Right atrium auricular region (tissue), 2 donors: ENCODE results near the gene LAMA2. TPM values are rescaled to one million over a fixed set of nuclear protein-coding genes. Genes with fewer than 3 reads are reported as not detected.

ENCODE experiments used
- DNase-seq: peaks from one replicate; pipeline ENCODE4 v3.0.0-alpha.2; 2019; ENCODE audit warnings: low spot score
- H3K27ac ChIP-seq, 2 donors: fragments of 200-600 bp; sonication (generic); 1 replicate in 1 of 2; 2 replicates in 1 of 2; pipeline ENCODE4 v1.5.1; 2016 to 2019
- H3K27me3 ChIP-seq, 2 donors: fragments of 200-600 bp; sonication (generic); one replicate each; pipeline versions ENCODE4 v1.5.1 to v1.6.0; 2017 to 2019
- H3K36me3 ChIP-seq: fragments of 200-600 bp; sonication (generic); one replicate; pipeline ENCODE4 v1.5.1; 2016
- H3K4me1 ChIP-seq, 2 donors: fragments of 200-600 bp; sonication (generic); one replicate each; pipeline versions ENCODE4 v1.5.1 to v1.6.0; 2017 to 2019
- H3K4me3 ChIP-seq, 2 donors: fragments of 200-600 bp; sonication (generic); 1 replicate in 1 of 2; 2 replicates in 1 of 2; pipeline ENCODE4 v1.5.1; 2017 to 2019; ENCODE audit warnings: mild to moderate bottlenecking in 1 of 2, moderate library complexity in 1 of 2
- H3K9me3 ChIP-seq, 2 donors: fragments of 200-600 bp; sonication (generic); one replicate each; pipeline ENCODE4 v1.5.1; 2019
- total RNA-seq, 2 donors: library from RNA; depleted of rRNA; stranded (reverse); fragments of >200 nt; gene quantifications; one replicate each; pipeline ENCODE4 v1.1.0, GENCODE V29; 2016
- TF ChIP-seq, protein P1 (sequence below), 2 donors: fragments of 200-600 bp; sonication (generic); IDR thresholded peaks; one replicate each; pipeline ENCODE4 v1.5.1; 2019; ENCODE audit warnings: antibody characterized with exemption in 2 of 2

The LAMA2 gene
- total RNA-seq, 2 donors from 2014 or later: 150 to 166 TPM

GRCh38 chr6:129446272-129447197, 563.6 kb downstream of the LAMA2 start:
- TF ChIP-seq, protein P1, sequence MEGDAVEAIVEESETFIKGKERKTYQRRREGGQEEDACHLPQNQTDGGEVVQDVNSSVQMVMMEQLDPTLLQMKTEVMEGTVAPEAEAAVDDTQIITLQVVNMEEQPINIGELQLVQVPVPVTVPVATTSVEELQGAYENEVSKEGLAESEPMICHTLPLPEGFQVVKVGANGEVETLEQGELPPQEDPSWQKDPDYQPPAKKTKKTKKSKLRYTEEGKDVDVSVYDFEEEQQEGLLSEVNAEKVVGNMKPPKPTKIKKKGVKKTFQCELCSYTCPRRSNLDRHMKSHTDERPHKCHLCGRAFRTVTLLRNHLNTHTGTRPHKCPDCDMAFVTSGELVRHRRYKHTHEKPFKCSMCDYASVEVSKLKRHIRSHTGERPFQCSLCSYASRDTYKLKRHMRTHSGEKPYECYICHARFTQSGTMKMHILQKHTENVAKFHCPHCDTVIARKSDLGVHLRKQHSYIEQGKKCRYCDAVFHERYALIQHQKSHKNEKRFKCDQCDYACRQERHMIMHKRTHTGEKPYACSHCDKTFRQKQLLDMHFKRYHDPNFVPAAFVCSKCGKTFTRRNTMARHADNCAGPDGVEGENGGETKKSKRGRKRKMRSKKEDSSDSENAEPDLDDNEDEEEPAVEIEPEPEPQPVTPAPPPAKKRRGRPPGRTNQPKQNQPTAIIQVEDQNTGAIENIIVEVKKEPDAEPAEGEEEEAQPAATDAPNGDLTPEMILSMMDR (IDR thresholded peaks at IDR 0.05): no peak
- Histone ChIP-seq H3K27ac (no peak overlapping the region), H3K4me3 (no peak overlapping the region), H3K9me3 (no peaks in the 10 kb centered on the region), H3K36me3 (peaks cover 12% of the 10 kb centered on the region), H3K4me1 (no peaks in the 10 kb centered on the region), H3K27me3 (no peaks in the 10 kb centered on the region)
- no peak for DNase-seq

- H3K27me3 ChIP-seq: no peaks in the 10 kb centered on the region
- no peak overlapping the region for H3K27ac ChIP-seq
- no peaks in the 10 kb centered on the region for H3K4me1 ChIP-seq
- no peak for DNase-seq
- H3K9me3 ChIP-seq: no peaks in the 10 kb centered on the region
- TF ChIP-seq, protein P1 (IDR thresholded peaks at IDR 0.05): no peak
- H3K4me3 ChIP-seq: no peak overlapping the region
- peaks cover 14% of the 10 kb centered on the region for H3K36me3 ChIP-seq
Observed at GRCh38 chr6:129447198-129447565, 564.2 kb downstream of the LAMA2 start.

DNA sequence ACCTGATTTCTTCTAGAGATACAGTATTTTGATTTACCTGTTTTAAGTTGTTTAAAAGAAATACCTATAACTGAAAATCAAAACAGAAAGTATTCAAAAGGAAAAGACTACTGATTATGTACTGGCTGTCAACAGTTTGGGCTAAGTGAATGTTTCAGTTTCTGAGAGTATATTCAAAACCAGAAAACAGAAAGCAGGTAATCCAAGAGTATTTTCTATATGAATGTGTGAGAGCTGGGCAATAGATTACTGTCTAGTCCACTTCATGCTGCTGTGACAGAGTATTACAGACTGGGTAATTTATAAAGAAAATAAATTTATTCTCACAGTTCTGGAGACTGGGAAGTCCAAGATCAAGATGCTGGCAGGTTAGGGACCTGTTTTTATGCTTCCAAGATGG, 566.0 kb downstream of the LAMA2 start:
- H3K4me3 ChIP-seq: no peak overlapping the region

GRCh38 chr6:129451187-129451586, 568.2 kb downstream of the LAMA2 start:
- peaks cover 46% of the 10 kb centered on the region for H3K36me3 ChIP-seq
- no peak overlapping the region for H3K4me3 ChIP-seq
- TF ChIP-seq, protein P1 (IDR thresholded peaks at IDR 0.05): no peak
- DNase-seq: no peak
- H3K4me1 ChIP-seq: no peaks in the 10 kb centered on the region
- no peaks in the 10 kb centered on the region for H3K9me3 ChIP-seq
- no peaks in the 10 kb centered on the region for H3K27me3 ChIP-seq
- H3K27ac ChIP-seq: no peak overlapping the region

More for the DNA sequence above, 566.0 kb downstream of the LAMA2 start:
- TF ChIP-seq, protein P1 (IDR thresholded peaks at IDR 0.05): no peak
- H3K27ac ChIP-seq: no peak overlapping the region
- H3K27me3 ChIP-seq: no peaks in the 10 kb centered on the region
- H3K4me1 ChIP-seq: no peaks in the 10 kb centered on the region
- H3K9me3 ChIP-seq: no peaks in the 10 kb centered on the region
- peaks cover 26% of the 10 kb centered on the region for H3K36me3 ChIP-seq
- DNase-seq: no peak

GRCh38 chr6:129453073-129453472, 570.1 kb downstream of the LAMA2 start:
- Histone ChIP-seq H3K9me3 (no peaks in the 10 kb centered on the region), H3K36me3 (peaks cover 58% of the 10 kb centered on the region), H3K4me3 (no peak overlapping the region), H3K27ac (no peak overlapping the region), H3K4me1 (no peaks in the 10 kb centered on the region), H3K27me3 (no peaks in the 10 kb centered on the region)
- TF ChIP-seq, protein P1 (IDR thresholded peaks at IDR 0.05): no peak
- no peak for DNase-seq
